ENCODE results near the gene NTN3. TPM values are rescaled to one million over a fixed set of nuclear protein-coding genes. Genes with fewer than 3 reads are reported as not detected.

Gene NTN3
- total and polyA plus RNA-seq, 2 of the 4 experiments (the other 2 are of a cell fraction) = 0.18 to 0.38 TPM

DNA sequence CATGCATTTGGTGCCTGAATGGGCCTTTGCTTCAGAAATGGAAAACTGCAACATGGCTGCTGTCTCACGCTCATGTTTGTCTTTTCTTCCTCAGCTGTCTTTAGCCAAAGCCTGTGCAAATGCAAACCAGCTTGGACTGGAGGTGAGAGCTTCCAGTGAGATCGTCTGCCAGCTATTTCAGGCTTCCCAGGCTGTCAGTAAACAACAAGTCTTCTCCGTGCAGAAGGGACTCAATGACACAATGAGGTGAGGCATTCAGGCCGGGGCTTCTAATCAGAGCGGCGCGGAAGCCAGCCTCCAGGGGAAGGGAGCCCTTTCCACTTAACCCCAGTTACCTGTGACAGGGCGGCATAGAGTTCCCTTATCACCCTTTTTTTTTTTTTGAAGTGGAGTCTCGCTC is 27.5 kb upstream of the NTN3 start:
- Histone ChIP-seq H4K20me1 (ENCODE audit: insufficient read depth, low read length) (peaks cover 14% of the 10 kb centered on the region), H3K56ac (ENCODE audit: extremely low read depth, insufficient read depth, low read length) (no peak overlapping the region), H3K9ac (ENCODE audit: low read depth, low read length) (no peak overlapping the region), H4K5ac (ENCODE audit: low read depth, low read length) (no peak overlapping the region), H3K27ac (ENCODE audit: insufficient read depth, low read length) (no peak overlapping the region), H4K8ac (ENCODE audit: low read depth in 2 of 2, low read length in 2 of 2) (no peak overlapping the region), H2AFZ (replicated peaks; ENCODE audit: low read length, poor library complexity) (no peak overlapping the region), H4K91ac (ENCODE audit: insufficient read depth, low read depth, low read length) (no peak overlapping the region), H3K4me3 (ENCODE audit: insufficient read depth, low read depth, low read length) (no peak overlapping the region), H3K79me1 (ENCODE audit: low read depth in 1 of 2, low read length in 2 of 2) (peaks cover 12 to 52% of the 10 kb centered on the region in 2 experiments), H3K36me3 (ENCODE audit: control insufficient read depth, insufficient read depth, low read length) (peaks cover 34% of the 10 kb centered on the region), H3K4me1 (ENCODE audit: control insufficient read depth, insufficient read depth, low read length) (peaks cover 5% of the 10 kb centered on the region), H2BK120ac (ENCODE audit: low read depth, low read length) (no peak overlapping the region), H3K9me3 (ENCODE audit: control insufficient read depth, insufficient read depth, low read length) (no peaks in the 10 kb centered on the region), H3K4ac (ENCODE audit: low read depth, low read length) (no peak overlapping the region), H2BK5ac (ENCODE audit: low read depth, low read length, poor library complexity, severe bottlenecking) (no peak overlapping the region), H3K9me1 (ENCODE audit: insufficient read depth, low read length) (peaks cover 13% of the 10 kb centered on the region), H2AK9ac (replicated peaks; ENCODE audit: low read depth, low read length, poor library complexity) (peak overlapping the region; percentile 61), H3K4me2 (ENCODE audit: low read depth, low read length) (no peak overlapping the region), H2BK20ac (ENCODE audit: low read depth, low read length) (no peak overlapping the region), H2BK15ac (ENCODE audit: low read depth, low read length) (no peak overlapping the region), H3K18ac (ENCODE audit: low read depth, low read length) (no peak overlapping the region), H3K14ac (replicated peaks; ENCODE audit: low read depth, low read length) (no peak overlapping the region), H3K23ac (ENCODE audit: low read depth, low read length) (no peak overlapping the region), H3K27me3 (ENCODE audit: control insufficient read depth, insufficient read depth, low read length) (no peaks in the 10 kb centered on the region), H2AK5ac (ENCODE audit: low read depth, low read length) (no peak overlapping the region)
- CTCF ChIA-PET = no interaction called here
- intact Hi-C loops (cut with micrococcal nuclease) = no loop called here
- in situ Hi-C loops (cut with MboI; ENCODE audit: low sequenced_read_pairs) = no loop called here
- ATAC-seq (ENCODE audit: low read depth) (no peak), DNase-seq (no peak)
- no TSS peak for BruUV-seq (replicated peaks)
- no CpG with 5 or more reads among the region's 9 CpGs for WGBS, 2 experiments (ENCODE audit: extremely low coverage in 2 of 2, insufficient read length in 1 of 2)
- dilution Hi-C loops (cut with HindIII; ENCODE audit: low sequenced_read_pairs, unreplicated experiment) = no loop called here
- TF ChIP-seq FOS (IDR thresholded peaks at IDR 0.05; ENCODE audit: low read depth, low read length) = no peak
- no peak for TF ChIP-seq RCOR1 (IDR thresholded peaks at IDR 0.05; ENCODE audit: insufficient replicate concordance, low read length)
- no peak for TF ChIP-seq MAFK (IDR thresholded peaks at IDR 0.05; ENCODE audit: low read depth, low read length)
- no peak for TF ChIP-seq NFE2L2 (IDR thresholded peaks at IDR 0.05; ENCODE audit: low read depth, low read length)
- TF ChIP-seq, protein P1, sequence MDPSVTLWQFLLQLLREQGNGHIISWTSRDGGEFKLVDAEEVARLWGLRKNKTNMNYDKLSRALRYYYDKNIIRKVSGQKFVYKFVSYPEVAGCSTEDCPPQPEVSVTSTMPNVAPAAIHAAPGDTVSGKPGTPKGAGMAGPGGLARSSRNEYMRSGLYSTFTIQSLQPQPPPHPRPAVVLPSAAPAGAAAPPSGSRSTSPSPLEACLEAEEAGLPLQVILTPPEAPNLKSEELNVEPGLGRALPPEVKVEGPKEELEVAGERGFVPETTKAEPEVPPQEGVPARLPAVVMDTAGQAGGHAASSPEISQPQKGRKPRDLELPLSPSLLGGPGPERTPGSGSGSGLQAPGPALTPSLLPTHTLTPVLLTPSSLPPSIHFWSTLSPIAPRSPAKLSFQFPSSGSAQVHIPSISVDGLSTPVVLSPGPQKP (IDR thresholded peaks at IDR 0.05; ENCODE audit: borderline replicate concordance, low read depth, low read length) = no peak
- no peak for TF ChIP-seq CHD1 (IDR thresholded peaks at IDR 0.05; ENCODE audit: low read depth, low read length)
- no peak for TF ChIP-seq BHLHE40 (IDR thresholded peaks at IDR 0.05; ENCODE audit: low read depth, low read length)
- TF ChIP-seq, protein P2, sequence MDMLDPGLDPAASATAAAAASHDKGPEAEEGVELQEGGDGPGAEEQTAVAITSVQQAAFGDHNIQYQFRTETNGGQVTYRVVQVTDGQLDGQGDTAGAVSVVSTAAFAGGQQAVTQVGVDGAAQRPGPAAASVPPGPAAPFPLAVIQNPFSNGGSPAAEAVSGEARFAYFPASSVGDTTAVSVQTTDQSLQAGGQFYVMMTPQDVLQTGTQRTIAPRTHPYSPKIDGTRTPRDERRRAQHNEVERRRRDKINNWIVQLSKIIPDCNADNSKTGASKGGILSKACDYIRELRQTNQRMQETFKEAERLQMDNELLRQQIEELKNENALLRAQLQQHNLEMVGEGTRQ (IDR thresholded peaks at IDR 0.05; ENCODE audit: low read depth, low read length) = no peak
- TF ChIP-seq RAD21 (IDR thresholded peaks at IDR 0.05; ENCODE audit: low read length) = no peak
- TF ChIP-seq SMC3 (IDR thresholded peaks at IDR 0.05; ENCODE audit: low read depth, low read length) = no peak
- TF ChIP-seq RFX5 (IDR thresholded peaks at IDR 0.05; ENCODE audit: low read depth, low read length) = no peak
- TF ChIP-seq MAZ (IDR thresholded peaks at IDR 0.05; ENCODE audit: borderline replicate concordance, low read depth, low read length) = no peak
- TF ChIP-seq, protein P3, sequence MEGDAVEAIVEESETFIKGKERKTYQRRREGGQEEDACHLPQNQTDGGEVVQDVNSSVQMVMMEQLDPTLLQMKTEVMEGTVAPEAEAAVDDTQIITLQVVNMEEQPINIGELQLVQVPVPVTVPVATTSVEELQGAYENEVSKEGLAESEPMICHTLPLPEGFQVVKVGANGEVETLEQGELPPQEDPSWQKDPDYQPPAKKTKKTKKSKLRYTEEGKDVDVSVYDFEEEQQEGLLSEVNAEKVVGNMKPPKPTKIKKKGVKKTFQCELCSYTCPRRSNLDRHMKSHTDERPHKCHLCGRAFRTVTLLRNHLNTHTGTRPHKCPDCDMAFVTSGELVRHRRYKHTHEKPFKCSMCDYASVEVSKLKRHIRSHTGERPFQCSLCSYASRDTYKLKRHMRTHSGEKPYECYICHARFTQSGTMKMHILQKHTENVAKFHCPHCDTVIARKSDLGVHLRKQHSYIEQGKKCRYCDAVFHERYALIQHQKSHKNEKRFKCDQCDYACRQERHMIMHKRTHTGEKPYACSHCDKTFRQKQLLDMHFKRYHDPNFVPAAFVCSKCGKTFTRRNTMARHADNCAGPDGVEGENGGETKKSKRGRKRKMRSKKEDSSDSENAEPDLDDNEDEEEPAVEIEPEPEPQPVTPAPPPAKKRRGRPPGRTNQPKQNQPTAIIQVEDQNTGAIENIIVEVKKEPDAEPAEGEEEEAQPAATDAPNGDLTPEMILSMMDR (conservative IDR thresholded peaks at IDR 0.05; ENCODE audit: low read depth, low read length) = no peak
- TF ChIP-seq POLR2A (IDR thresholded peaks at IDR 0.05; ENCODE audit: low read depth, low read length) = no peak
- no peak for TF ChIP-seq MXI1 (IDR thresholded peaks at IDR 0.05; ENCODE audit: borderline replicate concordance, low read depth, low read length)
- no peak for TF ChIP-seq CEBPB (IDR thresholded peaks at IDR 0.05; ENCODE audit: low read depth, low read length)
- POLR2A ChIA-PET (ENCODE audit: unreplicated experiment) = no interaction called here

Data from IMR-90 (cell line).